PC-9 (cell line): ENCODE data around the gene BTRC. TPM values are rescaled to one million over a fixed set of nuclear protein-coding genes. Genes with fewer than 3 reads are reported as not detected.

ENCODE experiments used
- BruUV-seq: library from RNA; stranded (reverse); fragments of 400-500 nt; replicated peaks from 2 replicates; lab custom pipeline; 2021; lab: Mats Ljungman, UMichigan
- CTCF ChIA-PET: fragments of 300-600 bp; sonication (Branson Sonifier 250); formaldehyde crosslinking; loops from one replicate; lab custom pipeline; 2022; ENCODE audit warnings: antibody characterized with exemption; lab: Charles Lee
- POLR2A ChIA-PET: fragments of 300-600 bp; sonication (Branson Sonifier 250); formaldehyde crosslinking; loops from one replicate; lab custom pipeline; 2022; ENCODE audit warnings: antibody characterized with exemption; ENCODE audit not compliant: unreplicated experiment; lab: Charles Lee
- DNase-seq, 2 experiments: peaks; one replicate each; pipeline versions ENCODE4 v3.0.0 to v3.0.0-alpha.2; 2015 to 2022; ENCODE audit warnings: mixed read lengths in 1 of 2
- H2AFZ ChIP-seq: fragments of 200-600 bp; sonication (generic); 2 replicates; pipeline ENCODE4 v1.8.1; 2017; ENCODE audit warnings: antibody characterized with exemption
- H3F3A ChIP-seq: fragments of 200-600 bp; sonication (generic); 2 replicates; pipeline ENCODE4 v1.8.1; 2017; ENCODE audit warnings: antibody characterized with exemption, mild to moderate bottlenecking, low read depth; ENCODE audit not compliant: insufficient read depth
- H3K27ac ChIP-seq: fragments of 200-600 bp; sonication (generic); 2 replicates; pipeline ENCODE4 v1.6.1; 2016; ENCODE audit warnings: mixed run types
- H3K27me3 ChIP-seq: fragments of 200-600 bp; sonication (generic); 2 replicates; pipeline ENCODE4 v1.6.1; 2016; ENCODE audit warnings: low read depth, mixed run types; ENCODE audit not compliant: insufficient read depth
- H3K36me3 ChIP-seq: fragments of 200-600 bp; sonication (generic); 2 replicates; pipeline ENCODE4 v1.6.1; 2016; ENCODE audit warnings: low read depth, mixed run types
- H3K4me1 ChIP-seq: fragments of 200-600 bp; sonication (generic); replicated peaks from 2 replicates; pipeline ENCODE4 v1.6.1; 2016; ENCODE audit warnings: mixed run types; ENCODE audit not compliant: insufficient read depth
- H3K4me2 ChIP-seq: fragments of 200-600 bp; sonication (generic); 2 replicates; pipeline ENCODE4 v1.6.1; 2017; ENCODE audit warnings: mixed run types
- H3K4me3 ChIP-seq: fragments of 200-600 bp; sonication (generic); 2 replicates; pipeline ENCODE4 v1.6.1; 2016; ENCODE audit warnings: mixed run types
- H3K79me2 ChIP-seq: fragments of 200-600 bp; sonication (generic); 2 replicates; pipeline ENCODE4 v1.6.1; 2017; ENCODE audit warnings: low read depth, mixed run types
- H3K9me2 ChIP-seq: fragments of 200-600 bp; sonication (generic); 2 replicates; pipeline ENCODE4 v1.8.1; 2017; ENCODE audit warnings: mild to moderate bottlenecking; ENCODE audit not compliant: insufficient read depth
- H3K9me3 ChIP-seq: fragments of 200-600 bp; sonication (generic); 2 replicates; pipeline ENCODE4 v1.8.1; 2016; ENCODE audit warnings: low read depth; ENCODE audit not compliant: insufficient read depth
- H4K20me1 ChIP-seq: fragments of 200-600 bp; sonication (generic); 2 replicates; pipeline ENCODE4 v1.8.1; 2017; ENCODE audit not compliant: insufficient read depth
- CTCF ChIP-seq: fragments of 200-600 bp; sonication (generic); conservative IDR thresholded peaks from 2 replicates; pipeline ENCODE4 v1.6.1; 2017; ENCODE audit warnings: mixed run types, antibody characterized with exemption, mild to moderate bottlenecking, moderate library complexity
- EZH2 ChIP-seq: fragments of 200-600 bp; sonication (generic); IDR thresholded peaks from 2 replicates; pipeline ENCODE4 v1.8.0; 2017; ENCODE audit warnings: antibody characterized with exemption, low read depth
- intact Hi-C: fragments of 100-400 bp; cut with micrococcal nuclease; formaldehyde crosslinking; loops from one replicate; pipeline ENCODE4 v1.10.0; 2022; ENCODE audit not compliant: unreplicated experiment
- total RNA-seq: library from RNA; stranded (reverse); gene quantifications from 2 replicates; pipeline ENCODE4 v1.2.3, GENCODE V29; 2021

BTRC gene
- total RNA-seq, 1 experiment from 2014 or later: 15.6 TPM

- no peaks in the 10 kb centered on the region for H3K36me3 ChIP-seq
- no peaks in the 10 kb centered on the region for H3K27me3 ChIP-seq
- H2AFZ ChIP-seq: no peak overlapping the region
- H3F3A ChIP-seq: no peaks in the 10 kb centered on the region
- no peak for DNase-seq
- no peaks in the 10 kb centered on the region for H3K9me3 ChIP-seq
- H3K79me2 ChIP-seq: no peaks in the 10 kb centered on the region
- no peak overlapping the region for H3K4me2 ChIP-seq
- H3K4me1 ChIP-seq: no peaks in the 10 kb centered on the region
- no peaks in the 10 kb centered on the region for H3K9me2 ChIP-seq
- ChIA-PET POLR2A (no interaction called here), CTCF (no interaction called here)
- no peak overlapping the region for H3K27ac ChIP-seq
- no peaks in the 10 kb centered on the region for H4K20me1 ChIP-seq
- intact Hi-C loops: no loop called here
- TF ChIP-seq CTCF: no peak
- TF ChIP-seq EZH2: no peak
- H3K4me3 ChIP-seq: no peak overlapping the region
- BruUV-seq: no TSS peak
Observed at GRCh38 chr10:101550965-101551364, 197.0 kb downstream of the BTRC start.

GRCh38 chr10:101552442-101552841 lies 198.5 kb downstream of the BTRC start:
- no peaks in the 10 kb centered on the region for H4K20me1 ChIP-seq
- no peaks in the 10 kb centered on the region for H3K79me2 ChIP-seq
- no peaks in the 10 kb centered on the region for H3K9me2 ChIP-seq
- intact Hi-C loops: no loop called here
- H2AFZ ChIP-seq: no peak overlapping the region
- H3K9me3 ChIP-seq: no peaks in the 10 kb centered on the region
- ChIA-PET CTCF (interaction anchor here (0.7 kb wide), 1 partner anchor 229 kb away, joined by 4 read pairs; no protein-coding TSS in a partner anchor), POLR2A (interaction anchor here (0.6 kb wide), 1 partner anchor 492 kb away, joined by 3 read pairs; no protein-coding TSS in a partner anchor)
- BruUV-seq: no TSS peak
- DNase-seq: no peak
- H3K27me3 ChIP-seq: no peaks in the 10 kb centered on the region
- H3K27ac ChIP-seq: no peak overlapping the region
- no peak overlapping the region for H3K4me3 ChIP-seq
- no peaks in the 10 kb centered on the region for H3F3A ChIP-seq
- no peak overlapping the region for H3K4me2 ChIP-seq
- H3K4me1 ChIP-seq: no peaks in the 10 kb centered on the region
- TF ChIP-seq EZH2 (no peak), CTCF (no peak)
- H3K36me3 ChIP-seq: no peaks in the 10 kb centered on the region

- BruUV-seq: no TSS peak
- no peak for TF ChIP-seq CTCF
- no peak for TF ChIP-seq EZH2
- POLR2A ChIA-PET: no interaction called here
- H3K4me1 ChIP-seq: no peaks in the 10 kb centered on the region
- no peaks in the 10 kb centered on the region for H3K27me3 ChIP-seq
- no peak overlapping the region for H2AFZ ChIP-seq
- H3K27ac ChIP-seq: no peak overlapping the region
- no peaks in the 10 kb centered on the region for H3K79me2 ChIP-seq
- no peak for DNase-seq
- no peak overlapping the region for H3K4me2 ChIP-seq
- H4K20me1 ChIP-seq: no peaks in the 10 kb centered on the region
- H3K36me3 ChIP-seq: no peaks in the 10 kb centered on the region
- CTCF ChIA-PET: interaction anchor here (0.5 kb wide), 1 partner anchor 466 kb away, joined by 4 read pairs; no protein-coding TSS in a partner anchor
- no peak overlapping the region for H3K4me3 ChIP-seq
- H3K9me2 ChIP-seq: no peaks in the 10 kb centered on the region
- H3K9me3 ChIP-seq: no peaks in the 10 kb centered on the region
- no peaks in the 10 kb centered on the region for H3F3A ChIP-seq
- intact Hi-C loops: no loop called here
Observed at GRCh38 chr10:101557541-101557940, 203.6 kb downstream of the BTRC start.
